Measurements from ENCODE around the gene ARPP21. TPM values are rescaled to one million over a fixed set of nuclear protein-coding genes. Genes with fewer than 3 reads are reported as not detected.

Gene ARPP21
- polyA plus RNA-seq, 1 of the 3 experiments (the other 2 are of a cell fraction), result 1.6 TPM

DNA sequence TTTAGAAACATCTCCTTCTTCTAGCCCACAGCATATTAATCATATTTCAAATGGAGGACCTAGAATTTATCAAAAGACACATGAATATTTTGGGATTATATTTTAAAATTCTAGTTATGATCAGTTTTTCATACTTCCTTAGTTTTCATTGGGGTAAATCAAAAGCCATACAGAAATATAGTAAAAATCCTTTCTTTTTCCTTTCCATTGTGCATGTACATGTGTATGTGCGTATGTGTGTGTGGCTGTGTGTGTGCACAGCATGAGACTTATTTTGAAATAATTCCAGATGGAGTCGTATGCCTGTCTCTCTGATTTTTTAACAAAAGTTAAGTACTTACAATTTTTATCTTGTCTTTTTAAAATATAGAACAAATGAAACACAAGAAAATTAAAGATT lies 94.5 kb downstream of the ARPP21 start:
- Histone ChIP-seq H2AFZ (ENCODE audit: low read depth) (no peak overlapping the region), H3K9ac (no peak overlapping the region), H3K4me3 (ENCODE audit: low read depth in 2 of 2, low read length in 1 of 2) (no peak overlapping the region), H3K27me3 (ENCODE audit: insufficient read depth) (no peaks in the 10 kb centered on the region), H4K20me1 (ENCODE audit: insufficient read depth) (no peaks in the 10 kb centered on the region; the same call in 1 of the 2 replicates), H3F3A (replicated peaks; ENCODE audit: insufficient read depth) (no peaks in the 10 kb centered on the region), H3K27ac (ENCODE audit: low read depth in 2 of 2, low read length in 1 of 2) (no peak overlapping the region), H3K79me2 (ENCODE audit: insufficient read depth) (no peaks in the 10 kb centered on the region), H3K4me2 (no peak overlapping the region), H3K9me3 (no peaks in the 10 kb centered on the region), H3K9me2 (no peaks in the 10 kb centered on the region), H3K4me1 (ENCODE audit: control insufficient read depth in 1 of 2, insufficient read depth in 2 of 2, low read depth in 1 of 2, low read length in 1 of 2) (no peaks in the 10 kb centered on the region; a peak in 1 of 4 replicates), H3K36me3 (replicated peaks in 1 of 2; ENCODE audit: control insufficient read depth in 1 of 2, insufficient read depth in 2 of 2, low read length in 1 of 2) (no peaks in the 10 kb centered on the region)
- WGBS (ENCODE audit: low lambda C conversion rate), result 77% methylated on average over 2 of the region's 2 CpGs
- TF ChIP-seq GATA2 (CRISPR knock-in tag; IDR thresholded peaks at IDR 0.05), result no peak
- TF ChIP-seq MEF2A (IDR thresholded peaks at IDR 0.05; ENCODE audit: borderline replicate concordance, low read depth), result no peak
- TF ChIP-seq FOXM1 (IDR thresholded peaks at IDR 0.05; ENCODE audit: low read depth), result no peak
- no peak for TF ChIP-seq MAX (IDR thresholded peaks at IDR 0.05; ENCODE audit: low read depth)
- TF ChIP-seq RCOR1 (IDR thresholded peaks at IDR 0.05; ENCODE audit: low read length), result no peak
- TF ChIP-seq CTCF (IDR thresholded peaks at IDR 0.05), result no peak
- no peak for TF ChIP-seq FOXJ3 (CRISPR knock-in tag; IDR thresholded peaks at IDR 0.05)
- no peak for TF ChIP-seq REST (IDR thresholded peaks at IDR 0.05; ENCODE audit: low read depth, low read length)
- no peak for TF ChIP-seq YY1 (IDR thresholded peaks at IDR 0.05; ENCODE audit: low read depth)
- no peak for TF ChIP-seq USF2 (IDR thresholded peaks at IDR 0.05; ENCODE audit: borderline replicate concordance, low read depth, low read length)
- no peak for TF ChIP-seq RAD21 (IDR thresholded peaks at IDR 0.05; ENCODE audit: low read length)
- no peak for TF ChIP-seq NRF1 (IDR thresholded peaks at IDR 0.05; ENCODE audit: low read depth, low read length)
- TF ChIP-seq PBX3 (IDR thresholded peaks at IDR 0.05), result no peak
- TF ChIP-seq RFX5 (IDR thresholded peaks at IDR 0.05; ENCODE audit: low read length), result no peak
- TF ChIP-seq FOSL2 (IDR thresholded peaks at IDR 0.05; ENCODE audit: borderline replicate concordance, low read depth), result no peak
- TF ChIP-seq SMC3 (IDR thresholded peaks at IDR 0.05; ENCODE audit: low read depth, low read length), result no peak
- TF ChIP-seq EZH2phosphoT487 (IDR thresholded peaks at IDR 0.05; ENCODE audit: borderline replicate concordance, low read depth), result no peak
- TF ChIP-seq MXI1 (IDR thresholded peaks at IDR 0.05; ENCODE audit: low read depth, low read length), result no peak
- no peak for TF ChIP-seq TCF12 (IDR thresholded peaks at IDR 0.05)
- CTCF ChIA-PET, result interaction anchor here (2.2 kb wide), 1 partner anchor 9 kb away, joined by 8 read pairs; no protein-coding TSS in a partner anchor
- POLR2A ChIA-PET, result no interaction called here
- DNase-seq, result no peak

All from SK-N-SH (cell line).